NCI-H2107 (cell line): ENCODE results near the gene ZBTB25.

ENCODE experiments used
- DNase-seq: peaks from one replicate; lab custom pipeline; 2025; lab: John Stamatoyannopoulos, UW

Gene ZBTB25

GRCh38 chr14:64439141-64439540 lies 64.5 kb downstream of the ZBTB25 start:
- DNase-seq, result no peak

DNA sequence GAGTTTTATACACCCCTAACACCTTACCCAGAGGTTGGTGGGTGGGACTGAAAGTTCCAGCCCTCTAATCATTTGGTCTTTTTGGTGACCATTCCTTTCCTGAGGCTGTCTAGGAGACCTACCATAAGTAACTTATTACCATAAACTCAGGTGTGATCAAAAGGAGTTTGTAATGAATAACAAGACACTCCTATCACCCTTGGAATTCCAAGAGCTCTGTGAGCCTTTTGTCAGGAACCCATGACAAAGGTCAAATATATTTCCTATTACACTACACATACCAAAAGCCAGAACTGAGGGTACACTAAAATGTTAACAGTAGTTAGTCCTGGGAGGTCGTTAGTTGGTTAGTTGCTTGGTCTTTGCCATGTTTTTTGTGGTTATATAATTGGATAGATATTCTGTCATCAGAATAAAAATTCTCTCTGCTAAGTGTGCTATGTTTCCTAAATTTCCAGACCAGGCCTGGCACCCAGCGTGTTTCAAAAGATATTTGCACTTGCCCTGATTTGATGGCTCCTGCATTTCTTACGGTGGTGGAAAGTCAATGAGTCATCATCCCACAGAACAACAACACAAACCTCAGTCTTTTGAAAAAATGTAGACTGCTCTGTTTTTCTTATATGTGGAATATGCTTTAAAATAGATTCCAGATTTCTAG lies 65.3 kb downstream of the ZBTB25 start:
- DNase-seq, result no peak

DNA sequence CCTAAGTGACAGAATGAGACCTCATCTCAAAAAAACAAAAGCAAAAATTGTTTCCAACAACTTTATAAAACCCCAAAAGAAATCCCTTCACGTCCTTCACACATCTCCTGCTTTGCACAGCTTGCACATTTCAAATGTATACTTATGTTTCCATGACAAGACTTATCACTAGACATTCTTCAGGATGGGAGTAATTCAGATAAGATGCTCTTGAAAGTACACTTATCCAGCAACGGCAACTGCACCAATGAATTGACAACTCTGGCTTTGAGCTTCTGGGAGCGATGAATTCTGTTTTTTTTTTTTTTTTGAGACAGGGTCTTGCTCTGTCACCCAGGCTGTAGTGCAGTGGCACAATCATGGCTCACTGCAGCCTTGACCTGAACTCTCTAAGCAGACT lies 69.1 kb downstream of the ZBTB25 start:
- DNase-seq, result no peak

DNA sequence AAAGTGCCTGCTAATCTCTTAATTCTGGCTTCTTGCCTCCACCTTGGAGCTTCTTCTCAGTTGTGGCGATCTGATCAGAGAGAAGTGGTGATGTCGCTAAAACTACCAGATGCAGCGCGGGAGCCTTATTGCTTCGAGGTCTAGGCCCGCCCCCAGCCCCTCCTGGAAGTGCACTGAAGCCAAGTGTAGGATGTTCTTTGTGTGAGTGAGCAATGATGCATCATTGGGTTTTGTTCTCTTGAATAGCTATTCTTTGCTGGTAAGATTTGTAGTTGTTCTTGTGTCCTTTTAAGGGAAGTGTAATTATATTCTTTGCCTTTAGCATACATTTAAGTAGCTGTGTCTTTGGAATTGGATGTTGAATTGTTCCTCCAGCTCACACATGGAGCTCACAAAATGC lies 79.7 kb downstream of the ZBTB25 start:
- no peak for DNase-seq

DNA sequence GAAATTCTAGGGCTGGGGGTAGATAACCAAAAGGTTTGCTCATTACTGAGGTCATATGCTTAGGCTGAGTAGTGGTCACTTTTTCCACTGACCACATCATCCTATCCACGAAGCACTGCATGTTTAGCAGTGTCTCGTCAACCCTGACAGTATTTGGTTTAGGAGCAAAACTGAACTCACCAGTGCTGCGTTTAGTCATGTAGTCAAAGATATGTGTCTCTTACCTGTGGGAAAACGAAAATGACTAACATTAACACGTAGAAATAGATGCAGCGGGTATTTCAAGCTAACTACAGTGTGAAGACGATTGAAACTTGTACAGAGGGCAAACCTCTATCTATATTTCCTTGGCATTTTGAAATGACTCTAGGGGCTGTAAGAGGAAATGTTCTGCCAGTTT lies 80.9 kb downstream of the ZBTB25 start:
- DNase-seq, result no peak

DNA sequence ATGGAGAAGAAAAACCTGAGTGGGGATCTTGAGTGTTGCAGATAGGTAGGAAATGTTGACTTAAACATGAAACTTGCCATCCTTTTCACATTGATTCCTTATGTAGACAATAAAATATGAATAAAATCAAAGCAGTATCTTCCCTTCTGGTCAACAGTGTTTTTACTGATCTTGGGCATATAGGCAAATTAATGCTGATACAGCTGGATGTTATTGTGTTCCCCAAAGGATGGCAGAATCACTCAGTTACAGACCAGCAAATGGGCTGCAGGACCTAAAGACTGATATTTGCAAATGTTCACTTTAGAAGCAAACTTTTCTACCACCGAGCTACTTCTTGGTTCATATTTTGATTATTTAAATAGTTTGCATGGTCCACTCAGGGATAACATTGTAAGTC lies 81.6 kb downstream of the ZBTB25 start:
- DNase-seq, result no peak

GRCh38 chr14:64421166-64421565 lies 82.5 kb downstream of the ZBTB25 start:
- DNase-seq, result no peak

DNA sequence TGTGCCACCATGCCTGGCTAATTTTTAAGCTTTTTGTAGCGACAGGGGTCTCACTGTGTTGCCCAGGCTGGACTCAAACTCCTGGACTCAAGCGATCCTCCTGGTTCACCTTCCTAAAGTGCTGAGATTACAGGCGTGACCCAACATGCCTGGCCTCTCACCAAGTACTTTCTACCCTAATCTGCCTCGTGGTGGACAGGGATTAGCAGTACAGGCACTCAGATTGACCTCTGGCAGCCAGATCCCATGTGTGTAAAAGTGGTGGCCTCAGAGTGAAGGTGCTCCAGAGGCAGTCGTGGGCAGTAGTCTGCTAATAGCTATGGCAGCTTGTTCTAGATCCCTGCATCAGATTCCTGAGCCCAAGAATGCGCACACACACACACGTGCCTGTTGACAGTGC lies 84.6 kb downstream of the ZBTB25 start:
- no peak for DNase-seq

DNA sequence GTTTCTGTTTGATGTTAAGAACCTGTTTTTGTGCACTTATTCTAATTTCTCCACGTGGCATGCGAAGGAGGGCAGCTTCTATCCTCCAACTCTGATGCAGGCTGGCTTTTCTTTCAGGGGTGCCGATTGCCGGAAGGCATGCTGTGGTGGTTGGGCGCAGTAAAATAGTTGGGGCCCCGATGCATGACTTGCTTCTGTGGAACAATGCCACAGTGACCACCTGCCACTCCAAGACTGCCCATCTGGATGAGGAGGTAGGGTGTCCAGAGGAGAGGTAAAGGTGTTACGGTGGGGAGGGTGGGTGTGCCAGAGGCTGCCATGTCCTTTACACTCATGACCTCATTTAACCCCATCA lies 85.9 kb downstream of the ZBTB25 start:
- no peak for DNase-seq

- no peak for DNase-seq
These were observed 86.4 kb downstream of the ZBTB25 start for GRCh38 chr14:64417055-64417770.

DNA sequence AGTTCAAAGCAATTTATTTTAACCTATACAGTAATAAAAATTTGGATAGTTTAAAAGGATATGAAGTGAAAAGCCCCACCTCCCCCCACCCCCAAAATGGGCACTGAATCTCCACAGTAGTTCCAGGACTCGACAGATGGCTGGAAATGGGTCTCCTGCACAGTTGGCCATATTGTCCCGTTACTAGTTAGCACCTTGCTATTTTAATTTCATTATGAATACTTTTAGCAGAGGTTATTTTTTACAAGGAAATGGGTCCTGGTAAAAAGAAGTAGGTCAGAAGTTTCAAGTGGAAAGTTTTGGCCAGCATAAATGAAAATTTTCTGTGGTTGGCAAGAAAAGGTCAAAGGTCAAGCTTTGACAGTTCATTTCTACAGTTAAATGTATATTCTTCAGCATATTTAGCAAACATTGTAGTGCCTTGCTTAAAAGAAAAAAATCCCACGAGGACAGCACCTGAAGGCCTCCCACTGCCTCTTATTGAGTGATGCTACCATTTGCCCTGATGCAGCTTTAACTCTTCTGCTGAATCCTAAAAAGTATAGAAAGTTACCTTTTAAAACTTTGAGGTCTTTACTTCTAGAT lies 87.2 kb downstream of the ZBTB25 start:
- DNase-seq, result no peak

GRCh38 chr14:64412237-64412636 lies 91.4 kb downstream of the ZBTB25 start:
- no peak for DNase-seq

- no peak for DNase-seq
These were observed 92.6 kb downstream of the ZBTB25 start for GRCh38 chr14:64411001-64411400.

DNA sequence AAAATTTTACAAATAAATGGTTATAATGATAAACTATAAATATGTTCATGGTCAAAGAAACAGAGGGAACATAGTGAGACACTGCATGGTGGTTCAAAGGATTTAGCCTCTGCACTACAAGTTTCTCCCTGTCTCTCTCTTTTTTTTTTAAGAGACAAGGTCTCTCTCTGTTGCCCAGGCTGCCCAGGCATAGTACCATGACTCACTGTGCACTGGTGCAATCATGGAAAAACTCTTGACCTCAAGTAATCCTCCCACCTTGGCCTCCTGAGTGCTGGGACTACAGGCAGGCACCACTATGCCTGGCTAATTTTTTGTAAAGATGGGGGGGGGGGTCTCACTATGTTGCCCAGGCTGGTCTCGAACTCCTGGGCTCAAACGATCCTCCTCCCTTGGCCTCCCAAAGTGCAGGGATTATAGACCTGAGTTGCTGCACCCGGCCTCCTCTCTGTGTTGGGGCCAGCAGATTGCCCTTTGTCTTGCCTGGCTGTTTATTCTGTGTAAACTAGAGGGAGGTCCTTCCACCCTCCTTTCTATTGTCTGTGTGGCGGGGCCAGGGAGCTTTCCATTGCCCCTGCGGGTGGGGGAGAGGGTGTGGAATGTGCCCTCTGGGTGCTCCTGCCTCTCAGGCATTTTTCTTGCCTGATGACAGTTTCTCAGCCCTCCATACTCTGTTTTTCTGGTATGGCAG lies 93.4 kb downstream of the ZBTB25 start:
- DNase-seq, result no peak

- no peak for DNase-seq
These were observed 94.3 kb downstream of the ZBTB25 start for GRCh38 chr14:64409126-64409920.

- no peak for DNase-seq
These were observed 96.3 kb downstream of the ZBTB25 start for GRCh38 chr14:64407329-64407728.

GRCh38 chr14:64405295-64405694 lies 98.3 kb downstream of the ZBTB25 start:
- no peak for DNase-seq

GRCh38 chr14:64401949-64402348 lies 101.7 kb downstream of the ZBTB25 start:
- no peak for DNase-seq

GRCh38 chr14:64400829-64401459 lies 102.7 kb downstream of the ZBTB25 start:
- no peak for DNase-seq
